ENCODE results near the gene NEDD4.
"Not testable (repeated sequence)": the region's sequence is repeated elsewhere in the genome, so short reads cannot be mapped to it uniquely, and the experiment has no call there.

The NEDD4 gene

GRCh38 chr15:55891196-55891595 lies 102.2 kb downstream of the NEDD4 start:
- no peaks in the 10 kb centered on the region for H3K9me3 ChIP-seq (ENCODE audit: insufficient read depth, low read depth, low read length)
- H3K9ac ChIP-seq (ENCODE audit: low read depth, low read length), result no peak overlapping the region
- H3K27ac ChIP-seq (ENCODE audit: low read depth, low read length), result no peak overlapping the region
- peaks cover 8% of the 10 kb centered on the region; the same call in 1 of the 2 replicates for H3K4me1 ChIP-seq (ENCODE audit: insufficient read depth, low read length)
- H3K4me3 ChIP-seq (ENCODE audit: low read length), result no peak overlapping the region
- 86% methylated on average over 1 of the region's 1 CpG for WGBS
- H3K27me3 ChIP-seq (ENCODE audit: insufficient read depth, low read length), result no peaks in the 10 kb centered on the region
- H3K36me3 ChIP-seq (ENCODE audit: insufficient read depth, low read length), result no peaks in the 10 kb centered on the region

DNA sequence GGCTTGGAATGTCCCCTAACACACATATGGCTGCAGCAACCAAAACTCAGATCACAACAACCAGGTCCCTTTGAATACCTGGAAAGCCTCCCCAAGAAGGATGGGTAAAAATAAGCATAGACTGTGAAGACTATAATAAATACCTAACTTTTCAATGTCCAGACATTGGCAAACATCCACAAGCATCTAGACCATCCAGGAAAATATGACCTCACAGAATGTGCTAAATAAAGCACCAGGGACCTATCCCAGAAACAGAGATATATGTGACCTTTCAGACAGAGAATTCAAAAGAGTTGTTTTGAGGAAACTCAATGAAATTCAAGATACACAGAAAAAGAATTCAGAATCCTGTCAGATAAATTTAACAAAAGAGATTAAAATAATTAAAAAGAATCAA lies 109.2 kb downstream of the NEDD4 start:
- Histone ChIP-seq H3K36me3 (ENCODE audit: insufficient read depth, low read length) (no peaks in the 10 kb centered on the region), H3K27me3 (ENCODE audit: insufficient read depth, low read length) (no peaks in the 10 kb centered on the region), H3K4me3 (ENCODE audit: low read length) (no peak overlapping the region), H3K27ac (ENCODE audit: low read depth, low read length) (no peak overlapping the region), H3K4me1 (ENCODE audit: insufficient read depth, low read length) (no peaks in the 10 kb centered on the region), H3K9ac (ENCODE audit: low read depth, low read length) (no peak overlapping the region), H3K9me3 (ENCODE audit: insufficient read depth, low read depth, low read length) (no peaks in the 10 kb centered on the region)

DNA sequence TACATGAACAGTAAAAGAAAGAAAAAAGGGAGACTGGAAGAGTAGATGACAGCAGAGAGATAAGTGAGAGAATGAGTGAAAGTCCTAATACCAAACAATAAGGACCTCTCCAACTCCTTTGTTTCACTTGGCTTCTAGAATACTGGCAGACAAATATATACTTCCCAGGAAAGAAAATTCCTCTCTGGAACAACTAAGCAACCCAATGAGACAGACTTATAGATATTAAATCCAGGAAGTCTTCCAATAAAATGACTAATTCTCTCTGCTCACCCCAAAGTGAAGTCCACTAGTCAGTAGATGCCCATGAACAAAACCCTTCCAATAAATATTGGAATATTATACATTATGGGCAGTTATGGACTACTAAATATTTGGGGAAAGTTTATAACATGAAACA lies 114.2 kb downstream of the NEDD4 start:
- Histone ChIP-seq H3K36me3 (ENCODE audit: insufficient read depth, low read length) (no peaks in the 10 kb centered on the region), H3K4me3 (ENCODE audit: low read length) (no peak overlapping the region), H3K27ac (ENCODE audit: low read depth, low read length) (no peak overlapping the region), H3K4me1 (ENCODE audit: insufficient read depth, low read length) (no peaks in the 10 kb centered on the region), H3K27me3 (ENCODE audit: insufficient read depth, low read length) (no peaks in the 10 kb centered on the region), H3K9me3 (ENCODE audit: insufficient read depth, low read depth, low read length) (no peaks in the 10 kb centered on the region), H3K9ac (ENCODE audit: low read depth, low read length) (no peak overlapping the region)

- H3K27ac ChIP-seq (ENCODE audit: low read depth, low read length), result no peak overlapping the region
- H3K36me3 ChIP-seq (ENCODE audit: insufficient read depth, low read length), result no peaks in the 10 kb centered on the region
- no peak overlapping the region for H3K9ac ChIP-seq (ENCODE audit: low read depth, low read length)
- H3K4me3 ChIP-seq (ENCODE audit: low read length), result no peak overlapping the region
- H3K27me3 ChIP-seq (ENCODE audit: insufficient read depth, low read length), result no peaks in the 10 kb centered on the region
- 70% methylated on average over 4 of the region's 4 CpGs for WGBS
- no peaks in the 10 kb centered on the region for H3K9me3 ChIP-seq (ENCODE audit: insufficient read depth, low read depth, low read length)
- H3K4me1 ChIP-seq (ENCODE audit: insufficient read depth, low read length), result peaks cover 3% of the 10 kb centered on the region; the same call in 1 of the 2 replicates
Observed at GRCh38 chr15:55873024-55873720, 120.2 kb downstream of the NEDD4 start.

DNA sequence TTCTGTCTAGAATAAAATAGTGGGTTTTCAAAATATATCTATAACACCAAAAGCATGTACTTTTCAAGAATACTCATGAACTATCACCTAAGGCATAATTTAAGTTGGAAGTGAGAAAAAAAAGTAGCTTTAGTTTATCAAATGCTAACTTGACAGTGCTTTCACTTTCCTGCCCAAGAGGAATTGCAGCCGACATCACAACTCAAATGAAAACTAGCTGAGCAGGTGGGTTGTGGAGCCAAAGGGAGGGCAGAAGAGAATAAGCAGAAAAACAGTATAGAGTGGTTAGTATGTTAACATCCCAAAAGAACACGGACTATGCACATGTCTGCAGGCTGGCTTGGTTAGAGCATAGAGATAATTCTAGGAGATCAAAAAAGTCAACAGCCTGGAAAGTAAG lies 120.9 kb downstream of the NEDD4 start:
- no peaks in the 10 kb centered on the region for H3K9me3 ChIP-seq (ENCODE audit: insufficient read depth, low read depth, low read length)
- no peak overlapping the region for H3K27ac ChIP-seq (ENCODE audit: low read depth, low read length)
- 97% methylated on average over 2 of the region's 2 CpGs for WGBS
- H3K27me3 ChIP-seq (ENCODE audit: insufficient read depth, low read length), result no peaks in the 10 kb centered on the region
- no peak overlapping the region for H3K9ac ChIP-seq (ENCODE audit: low read depth, low read length)
- peaks cover 3% of the 10 kb centered on the region; the same call in 1 of the 2 replicates for H3K4me1 ChIP-seq (ENCODE audit: insufficient read depth, low read length)
- H3K36me3 ChIP-seq (ENCODE audit: insufficient read depth, low read length), result no peaks in the 10 kb centered on the region
- no peak overlapping the region for H3K4me3 ChIP-seq (ENCODE audit: low read length)

DNA sequence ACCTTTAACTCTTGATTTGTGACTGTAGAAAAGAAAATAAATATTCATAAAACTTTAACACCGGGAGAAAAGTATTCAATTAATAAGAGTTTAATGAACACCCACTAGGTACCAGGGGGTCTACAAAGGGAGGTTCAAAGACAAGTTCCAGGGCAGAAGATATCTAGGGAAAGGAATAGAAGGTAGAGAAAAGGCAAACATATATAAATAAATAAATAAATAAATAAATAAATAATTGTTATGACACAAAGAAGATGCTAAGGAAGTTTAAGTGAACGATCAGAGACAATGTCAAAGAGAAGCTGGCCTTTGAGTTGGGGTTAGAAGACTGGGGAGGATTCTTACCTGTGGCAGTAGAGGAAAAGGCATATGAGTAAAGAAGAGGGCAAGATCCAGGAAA lies 123.8 kb downstream of the NEDD4 start:
- 88% methylated on average over 1 of the region's 2 CpGs for WGBS
- no peak overlapping the region for H3K27ac ChIP-seq (ENCODE audit: low read depth, low read length)
- no peaks in the 10 kb centered on the region for H3K27me3 ChIP-seq (ENCODE audit: insufficient read depth, low read length)
- no peaks in the 10 kb centered on the region for H3K36me3 ChIP-seq (ENCODE audit: insufficient read depth, low read length)
- H3K9ac ChIP-seq (ENCODE audit: low read depth, low read length), result no peak overlapping the region
- H3K4me1 ChIP-seq (ENCODE audit: insufficient read depth, low read length), result peaks cover 3% of the 10 kb centered on the region; the same call in 1 of the 2 replicates
- H3K9me3 ChIP-seq (ENCODE audit: insufficient read depth, low read depth, low read length), result no peaks in the 10 kb centered on the region
- H3K4me3 ChIP-seq (ENCODE audit: low read length), result no peak overlapping the region

DNA sequence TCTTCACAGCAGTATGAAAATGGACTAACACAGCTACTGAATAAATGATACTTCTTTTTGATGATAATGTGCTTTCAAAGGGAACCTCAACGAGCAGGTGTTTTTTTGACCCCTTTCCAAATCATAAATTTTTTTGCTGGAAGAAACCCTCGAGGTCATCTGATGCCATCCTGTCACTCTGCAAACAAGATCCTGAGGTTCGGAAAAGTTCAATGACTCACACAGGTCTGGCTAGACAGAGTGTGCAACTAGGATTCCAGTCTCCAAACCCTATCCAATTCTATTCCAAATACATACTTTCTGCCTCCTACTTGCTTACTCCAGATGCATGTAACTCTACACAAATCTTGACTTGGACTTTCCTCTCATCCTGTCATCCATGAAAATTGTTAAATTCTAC lies 124.7 kb downstream of the NEDD4 start:
- Histone ChIP-seq H3K4me1 (ENCODE audit: insufficient read depth, low read length) (peaks cover 3% of the 10 kb centered on the region; the same call in 1 of the 2 replicates), H3K27me3 (ENCODE audit: insufficient read depth, low read length) (no peaks in the 10 kb centered on the region), H3K27ac (ENCODE audit: low read depth, low read length) (no peak overlapping the region), H3K9ac (ENCODE audit: low read depth, low read length) (no peak overlapping the region), H3K36me3 (ENCODE audit: insufficient read depth, low read length) (no peaks in the 10 kb centered on the region), H3K9me3 (ENCODE audit: insufficient read depth, low read depth, low read length) (no peaks in the 10 kb centered on the region), H3K4me3 (ENCODE audit: low read length) (no peak overlapping the region)
- 91% methylated on average over 3 of the region's 3 CpGs for WGBS

DNA sequence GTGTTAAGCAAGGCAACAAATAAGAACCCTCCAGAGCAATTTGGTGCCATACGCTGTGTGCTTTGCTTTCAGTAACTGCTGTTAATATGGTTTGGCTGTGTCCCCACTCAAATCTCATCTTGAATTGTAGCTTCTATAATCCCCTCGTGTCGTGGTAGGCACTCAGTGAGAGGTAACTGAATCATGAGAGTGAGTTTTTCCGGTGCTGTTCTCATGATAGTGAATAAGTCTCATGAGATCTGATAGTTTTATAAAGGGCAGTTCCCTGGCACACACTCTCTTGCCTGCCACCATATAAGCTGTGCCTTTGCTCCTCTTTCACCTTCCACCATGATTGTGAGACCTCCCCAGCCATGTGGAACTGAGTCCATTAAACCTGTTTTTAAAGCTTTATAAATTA lies 125.1 kb downstream of the NEDD4 start:
- not testable (repeated sequence) for H3K9me3 ChIP-seq (ENCODE audit: insufficient read depth, low read depth, low read length); H3K27ac ChIP-seq (ENCODE audit: low read depth, low read length); H3K27me3 ChIP-seq (ENCODE audit: insufficient read depth, low read length); H3K4me1 ChIP-seq (ENCODE audit: insufficient read depth, low read length); H3K9ac ChIP-seq (ENCODE audit: low read depth, low read length); H3K4me3 ChIP-seq (ENCODE audit: low read length); H3K36me3 ChIP-seq (ENCODE audit: insufficient read depth, low read length)
- 98% methylated on average over 4 of the region's 4 CpGs for WGBS

GRCh38 chr15:55863911-55864310 lies 129.5 kb downstream of the NEDD4 start:
- Histone ChIP-seq H3K9me3 (ENCODE audit: insufficient read depth, low read depth, low read length) (no peaks in the 10 kb centered on the region), H3K27ac (ENCODE audit: low read depth, low read length) (no peak overlapping the region), H3K4me3 (ENCODE audit: low read length) (no peak overlapping the region), H3K36me3 (ENCODE audit: insufficient read depth, low read length) (no peaks in the 10 kb centered on the region), H3K4me1 (ENCODE audit: insufficient read depth, low read length) (no peaks in the 10 kb centered on the region), H3K27me3 (ENCODE audit: insufficient read depth, low read length) (no peaks in the 10 kb centered on the region), H3K9ac (ENCODE audit: low read depth, low read length) (no peak overlapping the region)

GRCh38 chr15:55861115-55861514 lies 132.3 kb downstream of the NEDD4 start:
- no peaks in the 10 kb centered on the region for H3K36me3 ChIP-seq (ENCODE audit: insufficient read depth, low read length)
- H3K4me1 ChIP-seq (ENCODE audit: insufficient read depth, low read length), result no peaks in the 10 kb centered on the region
- H3K9me3 ChIP-seq (ENCODE audit: insufficient read depth, low read depth, low read length), result no peaks in the 10 kb centered on the region
- no peak overlapping the region for H3K4me3 ChIP-seq (ENCODE audit: low read length)
- no peak overlapping the region for H3K27ac ChIP-seq (ENCODE audit: low read depth, low read length)
- 98% methylated on average over 2 of the region's 2 CpGs for WGBS
- H3K27me3 ChIP-seq (ENCODE audit: insufficient read depth, low read length), result no peaks in the 10 kb centered on the region
- no peak overlapping the region for H3K9ac ChIP-seq (ENCODE audit: low read depth, low read length)

DNA sequence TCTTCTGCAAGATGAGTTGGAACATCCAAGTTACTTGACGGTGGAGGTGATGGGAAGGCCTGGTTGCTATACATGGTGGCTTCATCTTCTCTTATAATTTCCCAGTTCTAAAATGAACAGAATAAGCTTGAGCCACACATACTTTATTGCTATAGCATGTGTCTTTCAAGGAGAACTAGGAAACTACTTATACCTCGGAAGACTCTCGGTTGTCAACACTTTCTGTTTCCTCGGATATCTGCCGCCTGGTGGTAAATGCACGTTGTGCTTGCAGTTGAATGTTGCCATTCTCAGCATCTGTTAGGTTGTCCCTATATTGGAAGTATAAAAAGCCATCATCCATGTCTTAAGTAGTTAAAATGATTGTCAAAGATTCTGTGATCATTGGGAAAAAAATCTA lies 132.9 kb downstream of the NEDD4 start:
- no peaks in the 10 kb centered on the region for H3K9me3 ChIP-seq (ENCODE audit: insufficient read depth, low read depth, low read length)
- no peak overlapping the region for H3K4me3 ChIP-seq (ENCODE audit: low read length)
- H3K4me1 ChIP-seq (ENCODE audit: insufficient read depth, low read length), result no peaks in the 10 kb centered on the region
- no peak overlapping the region for H3K27ac ChIP-seq (ENCODE audit: low read depth, low read length)
- WGBS, result 77% methylated on average over 6 of the region's 6 CpGs
- no peak overlapping the region for H3K9ac ChIP-seq (ENCODE audit: low read depth, low read length)
- no peaks in the 10 kb centered on the region for H3K36me3 ChIP-seq (ENCODE audit: insufficient read depth, low read length)
- no peaks in the 10 kb centered on the region for H3K27me3 ChIP-seq (ENCODE audit: insufficient read depth, low read length)

GRCh38 chr15:55859681-55860080 lies 133.7 kb downstream of the NEDD4 start:
- Histone ChIP-seq H3K4me1 (ENCODE audit: insufficient read depth, low read length) (no peaks in the 10 kb centered on the region), H3K9ac (ENCODE audit: low read depth, low read length) (no peak overlapping the region), H3K36me3 (ENCODE audit: insufficient read depth, low read length) (no peaks in the 10 kb centered on the region), H3K4me3 (ENCODE audit: low read length) (no peak overlapping the region), H3K27me3 (ENCODE audit: insufficient read depth, low read length) (no peaks in the 10 kb centered on the region), H3K9me3 (ENCODE audit: insufficient read depth, low read depth, low read length) (no peaks in the 10 kb centered on the region), H3K27ac (ENCODE audit: low read depth, low read length) (no peak overlapping the region)
- 92% methylated on average over 1 of the region's 1 CpG for WGBS
